ENCODE data around the gene VWA5A.

Gene VWA5A

GRCh38 chr11:124172101-124172500, 56.9 kb downstream of the VWA5A start:
- DNase-seq: no peak

GRCh38 chr11:124172599-124172998, 57.3 kb downstream of the VWA5A start:
- no peak for DNase-seq

- DNase-seq: peak; percentile 12
Observed at GRCh38 chr11:124174001-124174583, 58.8 kb downstream of the VWA5A start.

GRCh38 chr11:124176925-124177715, 61.9 kb downstream of the VWA5A start:
- DNase-seq: no peak

GRCh38 chr11:124179310-124179709, 64.1 kb downstream of the VWA5A start:
- no peak for DNase-seq

GRCh38 chr11:124183068-124183467, 67.8 kb downstream of the VWA5A start, which contains the start of gene OR10D3:
Gene OR10D3, plus strand, starts transcription at chr11:124183345. Its CDS starts 1,925 bp downstream, at chr11:124185270.
- DNase-seq: no peak

GRCh38 chr11:124190298-124191139, 75.3 kb downstream of the VWA5A start:
- DNase-seq: no peak

GRCh38 chr11:124193221-124194010, 78.2 kb downstream of the VWA5A start:
- DNase-seq: no peak

- DNase-seq: no peak
Observed at GRCh38 chr11:124194293-124195188, 79.3 kb downstream of the VWA5A start.

GRCh38 chr11:124195189-124195734, 80.0 kb downstream of the VWA5A start:
- peak; percentile 64 for DNase-seq
